NCI-H1930 (cell line): Measurements from ENCODE around the gene AKR1C8.
"Not testable (repeated sequence)": the region's sequence is repeated elsewhere in the genome, so short reads cannot be mapped to it uniquely, and the experiment has no call there.

ENCODE experiments used
- DNase-seq, 2 experiments: peaks; one replicate each; lab custom pipeline; 2025; lab: John Stamatoyannopoulos, UW

Gene AKR1C8

DNA sequence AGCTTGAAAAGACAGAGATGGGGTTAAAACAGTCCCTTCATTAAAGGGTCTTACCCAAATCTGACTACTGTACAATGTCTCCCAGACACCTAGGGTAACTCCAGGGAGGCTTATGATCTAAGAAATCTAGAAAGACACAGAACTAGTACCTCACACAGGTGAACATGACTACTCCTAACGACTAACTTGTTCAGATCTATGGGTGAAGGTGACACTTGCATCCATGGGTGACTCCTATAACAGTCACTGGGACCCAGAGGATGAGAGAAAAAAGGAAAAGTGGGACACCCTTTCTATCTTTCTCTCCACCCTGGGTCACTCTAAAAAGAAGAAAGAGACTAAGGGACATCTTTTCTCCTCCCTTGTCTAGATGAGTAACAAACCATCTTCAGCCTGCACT lies 19.2 kb downstream of the AKR1C8 start:
- no peak for DNase-seq

DNA sequence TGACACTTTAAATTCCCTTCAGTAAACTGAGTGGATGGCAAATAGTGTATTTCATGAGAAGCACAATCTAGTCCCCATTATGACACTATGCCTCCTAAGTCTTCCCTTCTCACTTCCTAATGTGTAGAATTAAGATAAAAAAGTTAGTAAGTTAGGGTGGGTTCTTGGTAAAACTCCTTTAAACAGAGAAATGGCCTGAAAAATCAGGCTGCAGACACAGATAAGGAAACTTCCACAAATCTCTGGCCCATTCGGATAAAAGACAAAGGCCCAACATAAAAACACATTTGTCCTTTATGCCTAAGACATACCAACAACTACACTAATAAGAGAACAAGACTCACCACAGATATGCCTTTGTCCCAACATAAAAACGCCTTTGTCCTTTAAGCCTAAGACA lies 21.5 kb downstream of the AKR1C8 start:
- no peak for DNase-seq

DNA sequence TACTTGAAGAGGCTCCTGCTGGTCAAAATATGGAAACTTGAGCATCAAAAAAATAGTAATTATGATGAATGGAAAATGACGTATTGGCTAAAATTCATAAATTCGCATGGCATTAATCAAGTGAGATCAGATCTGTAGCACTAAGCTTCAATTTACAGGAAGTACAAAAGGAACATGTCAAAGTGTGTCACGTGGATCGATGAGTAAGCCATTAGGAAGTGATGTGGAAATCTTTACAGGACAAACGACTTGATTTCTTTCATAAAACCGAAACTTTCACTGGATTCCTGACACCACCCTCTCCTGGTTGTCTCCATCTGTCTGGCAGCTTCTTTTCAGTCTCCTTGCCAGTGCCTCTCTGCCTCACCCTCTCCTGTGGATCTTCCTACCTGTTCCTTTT lies 25.8 kb downstream of the AKR1C8 start:
- DNase-seq, result no peak

- no peak for DNase-seq
Observed at GRCh38 chr10:5157501-5157900, 27.4 kb downstream of the AKR1C8 start.

DNA sequence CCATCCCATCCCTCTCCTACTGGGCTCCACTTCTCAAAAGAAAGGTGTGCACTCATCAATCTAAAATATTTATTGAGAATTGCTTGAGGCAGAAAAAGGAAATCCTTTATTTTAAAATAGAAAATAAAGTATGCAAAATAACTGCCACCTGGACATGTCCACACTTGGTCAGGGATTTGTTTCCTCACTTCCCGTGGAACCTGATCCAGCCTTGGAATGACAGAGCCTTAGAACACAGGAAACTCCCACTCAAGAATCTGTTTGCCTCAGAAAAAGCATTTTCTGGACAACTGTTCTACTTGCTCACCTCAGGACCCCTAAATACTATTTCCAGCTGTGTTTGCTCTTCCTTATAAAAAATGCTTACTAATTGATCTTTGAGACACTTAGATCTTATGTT lies 29.0 kb downstream of the AKR1C8 start:
- no peak for DNase-seq

DNA sequence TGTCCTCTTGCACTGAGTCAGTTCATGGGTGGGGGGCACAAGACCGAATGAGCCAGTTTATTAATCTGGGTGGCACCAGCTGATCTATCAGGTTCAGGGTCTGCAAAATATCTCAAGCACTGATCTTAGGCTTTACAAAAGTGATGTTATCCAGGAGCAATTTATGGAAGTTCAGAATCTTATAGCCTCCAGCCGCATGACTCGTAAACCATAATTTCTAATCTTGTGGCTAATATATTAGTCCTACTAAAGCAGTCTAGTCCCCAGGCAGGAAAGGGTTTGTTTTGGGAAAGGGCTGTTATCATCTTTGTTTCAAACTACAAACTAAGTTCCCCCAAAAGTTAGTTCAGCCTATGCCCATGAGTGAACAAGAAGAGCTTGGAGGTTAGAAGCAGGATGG lies 33.9 kb downstream of the AKR1C8 start:
- no peak for DNase-seq

- DNase-seq, result no peak
Observed at GRCh38 chr10:5148678-5149032, 36.3 kb downstream of the AKR1C8 start.

DNA sequence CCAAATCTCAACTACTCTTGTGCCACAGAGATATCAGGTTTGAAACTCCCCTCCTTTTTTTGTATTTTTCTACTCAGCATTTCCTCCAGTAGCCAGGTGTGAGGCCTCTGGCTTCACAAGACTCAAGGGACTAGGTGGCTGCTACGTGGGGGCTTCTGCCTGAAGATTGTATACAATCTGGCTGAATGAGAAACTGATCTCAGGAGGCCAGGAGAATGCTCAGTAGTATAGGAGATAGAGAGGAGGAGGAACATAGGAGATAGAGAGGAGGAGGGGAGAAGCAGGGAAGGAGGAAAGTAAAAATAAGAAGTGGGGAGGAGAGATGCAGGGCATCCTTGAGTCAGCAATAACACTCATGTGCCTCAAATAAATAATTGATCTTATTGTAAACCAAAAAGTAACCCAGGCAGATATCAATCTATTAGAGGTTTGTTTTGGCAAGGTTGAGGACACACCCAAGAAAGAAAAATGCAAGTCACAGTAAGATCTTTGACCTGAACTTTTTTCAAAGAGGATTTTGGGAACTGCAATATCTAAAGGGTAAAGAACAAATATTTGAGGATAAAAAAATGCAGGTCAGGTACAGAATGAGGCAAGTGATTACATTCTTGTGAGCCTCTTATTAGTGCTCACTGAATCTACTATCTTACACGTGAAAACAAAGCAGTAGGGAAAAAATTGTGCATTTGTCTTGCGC lies 36.8 kb downstream of the AKR1C8 start:
- DNase-seq, result no peak

GRCh38 chr10:5147255-5147980 lies 37.5 kb downstream of the AKR1C8 start:
- DNase-seq, result no peak

DNA sequence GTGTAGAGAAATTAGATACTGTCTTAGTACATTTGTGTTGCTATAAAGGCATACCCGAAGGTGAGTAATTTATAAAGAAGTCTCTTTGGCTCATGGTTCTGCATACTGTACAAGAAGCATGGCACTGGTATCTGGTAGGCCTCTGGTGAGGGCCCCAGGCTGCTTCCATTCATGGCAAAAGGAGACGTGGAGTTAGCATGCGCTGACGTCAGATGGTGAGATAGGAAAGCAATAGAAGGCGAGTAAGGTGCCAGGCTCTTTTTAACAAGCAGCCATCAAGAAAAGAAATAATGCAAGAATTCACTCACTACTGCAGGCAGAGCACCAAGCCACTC lies 38.1 kb downstream of the AKR1C8 start:
- no peak for DNase-seq

- DNase-seq, result no peak
Observed at GRCh38 chr10:5143137-5143536, 41.8 kb downstream of the AKR1C8 start.

DNA sequence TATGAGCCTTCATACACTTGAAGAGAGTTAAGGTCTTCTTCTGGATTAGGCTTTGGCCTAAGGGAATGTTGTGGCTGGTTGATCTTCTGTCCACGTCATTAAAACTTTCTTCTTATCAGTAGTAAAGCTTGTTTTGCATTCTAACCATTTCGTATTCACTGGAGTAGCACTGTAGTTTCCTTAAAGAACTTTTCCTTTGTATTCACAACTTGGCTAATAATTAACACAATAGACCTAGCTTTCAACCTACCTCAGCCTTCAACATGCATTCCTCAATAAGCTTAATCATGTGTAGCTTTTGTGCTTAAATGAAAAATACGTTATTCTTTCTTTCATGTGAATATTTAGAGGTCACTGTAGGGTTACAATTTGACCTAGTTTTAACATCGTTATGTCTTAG lies 42.8 kb downstream of the AKR1C8 start:
- no peak for DNase-seq

DNA sequence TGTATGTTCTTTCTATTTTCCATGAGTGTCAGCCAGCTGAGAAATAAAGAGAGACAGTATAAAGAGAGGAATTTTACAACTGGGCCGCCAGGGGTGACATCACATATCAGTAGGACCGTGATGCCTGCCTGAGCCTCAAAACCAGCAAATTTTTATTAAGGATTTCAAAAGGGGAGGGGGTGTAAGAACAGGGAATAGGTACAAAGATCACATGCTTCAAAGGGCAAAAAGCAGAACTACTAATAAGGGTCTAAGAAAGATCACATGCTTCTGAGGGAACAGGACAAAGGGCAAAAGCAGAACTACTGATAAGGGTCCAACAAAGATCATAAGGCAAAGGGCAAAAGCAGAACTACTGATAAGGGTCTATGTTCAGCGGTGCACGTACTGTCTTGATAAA lies 47.3 kb downstream of the AKR1C8 start:
- DNase-seq, result not testable (repeated sequence)

DNA sequence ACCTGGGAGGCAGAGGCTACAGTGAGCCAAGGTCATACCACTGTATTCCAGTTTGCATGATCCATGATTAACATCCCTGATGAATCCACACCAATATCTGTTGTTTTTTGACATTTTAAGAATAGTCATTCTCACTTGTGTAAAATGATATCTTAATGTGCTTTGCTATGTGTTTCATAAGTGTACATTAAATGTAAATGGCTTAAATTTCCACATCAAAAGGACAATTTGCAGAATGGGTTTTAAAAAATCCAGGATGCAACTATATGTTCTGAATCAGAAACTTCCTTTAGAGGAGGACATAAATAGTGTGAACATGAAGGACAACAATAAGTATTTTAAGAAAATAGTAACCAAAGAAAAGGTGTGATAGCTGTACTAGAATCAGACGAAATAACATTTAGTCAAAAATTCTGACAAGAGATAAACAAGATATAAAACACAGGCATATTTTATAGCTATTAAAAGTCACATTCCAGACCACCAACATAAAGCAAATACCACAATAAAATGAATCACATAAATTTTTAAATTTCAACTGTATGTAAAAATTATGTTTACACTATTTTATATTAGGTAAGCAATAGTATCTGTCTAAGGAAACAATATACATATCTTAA lies 48.4 kb downstream of the AKR1C8 start:
- DNase-seq, result no peak

DNA sequence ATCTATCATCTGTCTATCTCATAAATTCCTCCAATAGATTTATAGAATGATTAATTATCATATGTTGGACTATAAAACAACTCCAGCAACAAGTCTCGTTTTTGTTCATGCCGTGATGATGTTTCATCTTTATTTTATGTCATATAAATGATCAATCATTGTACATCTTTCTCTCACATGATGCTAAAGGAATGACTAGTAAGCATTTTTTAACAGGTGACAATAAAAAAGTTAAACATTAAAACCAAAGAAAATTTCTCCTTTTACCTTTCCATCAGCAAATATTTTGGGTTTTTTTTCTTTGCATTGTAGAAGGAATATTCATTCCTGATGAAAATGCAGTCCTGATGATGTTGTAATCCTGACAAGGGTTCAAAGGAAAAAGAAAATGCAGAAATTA lies 49.4 kb downstream of the AKR1C8 start:
- DNase-seq, result no peak

GRCh38 chr10:5125315-5126044 lies 59.5 kb downstream of the AKR1C8 start:
- no peak for DNase-seq

DNA sequence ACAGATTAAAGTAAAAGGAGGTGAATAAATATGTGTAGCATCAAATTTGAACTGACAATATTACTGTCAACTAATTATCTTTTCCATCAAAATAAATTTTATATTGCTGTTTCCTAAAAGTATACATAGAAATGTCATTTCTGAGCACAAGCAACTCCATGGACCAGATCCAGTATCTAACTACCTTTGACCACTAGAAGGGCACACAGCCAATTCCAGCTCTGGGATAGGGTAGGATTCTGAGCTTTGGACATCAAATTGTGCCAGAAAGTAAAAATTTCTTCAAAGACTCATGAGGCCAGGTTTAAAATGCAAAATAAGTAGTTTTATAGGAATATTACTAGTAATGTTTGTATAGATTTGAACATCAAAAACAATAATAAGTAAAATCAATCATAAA lies 61.1 kb downstream of the AKR1C8 start:
- no peak for DNase-seq

GRCh38 chr10:5119997-5120396 lies 65.0 kb downstream of the AKR1C8 start:
- DNase-seq, result not testable (repeated sequence)

DNA sequence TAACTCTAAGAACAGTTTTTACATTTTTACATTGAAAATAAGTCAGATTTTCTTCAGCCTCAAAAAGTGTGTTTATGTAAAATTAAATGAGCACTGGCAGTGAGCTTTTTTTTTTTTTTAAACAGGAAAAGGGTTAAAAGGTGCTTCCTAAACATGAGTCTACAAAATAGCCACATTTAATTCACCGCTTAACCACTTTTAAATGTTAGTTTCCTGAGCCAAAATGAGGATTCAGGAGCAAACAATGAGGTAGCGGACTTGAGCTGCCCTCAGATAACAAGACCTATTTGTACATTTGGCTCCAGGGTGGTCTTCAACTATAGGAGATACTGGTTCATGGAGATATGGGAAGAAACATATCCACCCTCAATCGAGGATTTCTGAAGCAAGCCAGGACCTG lies 67.9 kb downstream of the AKR1C8 start:
- DNase-seq, result no peak

GRCh38 chr10:5116621-5117020 lies 68.3 kb downstream of the AKR1C8 start:
- DNase-seq, result no peak

- DNase-seq, result not testable (repeated sequence)
Observed at GRCh38 chr10:5109861-5110260, 75.1 kb downstream of the AKR1C8 start.

- no peak for DNase-seq
Observed at GRCh38 chr10:5108658-5109416, 76.1 kb downstream of the AKR1C8 start.
